K562 (cell line): ENCODE data around the gene JPH4. TPM values are rescaled to one million over a fixed set of nuclear protein-coding genes. Genes with fewer than 3 reads are reported as not detected.

Experiments
- BHLHE40 ChIP-seq: IDR thresholded peaks from 2 replicates; pipeline ENCODE4 v1.6.1; 2011; ENCODE audit warnings: low read length, improper control_type of control experiment
- BRD4 ChIP-seq: fragments of 200-600 bp; sonication (generic); IDR thresholded peaks from 2 replicates; pipeline ENCODE4 v1.6.1; 2017; ENCODE audit warnings: inconsistent platforms
- HOMEZ ChIP-seq: fragments of 250-450 bp; sonication (Bioruptor Pico); IDR thresholded peaks from 2 replicates; pipeline ENCODE4 v1.4.0; 2020; ENCODE audit warnings: mild to moderate bottlenecking, moderate library complexity
- ID3 ChIP-seq, 2 experiments: fragments of 250-450 bp in 1 of 2; fragments of 450-650 bp in 1 of 2; sonication (Bioruptor Pico) in 1 of 2; IDR thresholded peaks; 2 replicates each; pipeline versions ENCODE4 v1.6.1 to v1.8.0; 2016 to 2021; ENCODE audit warnings: mild to moderate bottlenecking in 2 of 2, moderate library complexity in 2 of 2, missing compliant biosample characterization in 1 of 2, missing genetic modification characterization in 1 of 2
- KAT8 ChIP-seq: fragments of 450-650 bp; IDR thresholded peaks from 2 replicates; pipeline ENCODE4 v1.6.1; 2016; ENCODE audit warnings: low read depth, mild to moderate bottlenecking
- NUFIP1 ChIP-seq: fragments of 450-650 bp; IDR thresholded peaks from 2 replicates; pipeline ENCODE4 v1.6.1; 2018; ENCODE audit not compliant: partially characterized antibody
- RREB1 ChIP-seq: fragments of 250-450 bp; sonication (Bioruptor Pico); IDR thresholded peaks from 2 replicates; pipeline ENCODE4 v1.4.0; 2020
- RUNX1 ChIP-seq: sonication (generic); IDR thresholded peaks from 2 replicates; pipeline ENCODE4 v1.6.1; 2016; ENCODE audit warnings: antibody characterized with exemption, low read depth
- SMAD3 ChIP-seq: fragments of 450-650 bp; formaldehyde crosslinking; conservative IDR thresholded peaks from 2 replicates; pipeline ENCODE4 v1.4.0; 2020; ENCODE audit warnings: mild to moderate bottlenecking
- SREBF2 ChIP-seq: sonication (generic); formaldehyde crosslinking; IDR thresholded peaks from 2 replicates; pipeline ENCODE4 v1.4.0; 2020; ENCODE audit warnings: mild to moderate bottlenecking, missing genetic modification reagents
- TEAD4 ChIP-seq, 2 experiments: sonication (generic) in 1 of 2; formaldehyde crosslinking in 1 of 2; IDR thresholded peaks; 2 replicates each; pipeline versions ENCODE4 v1.6.1 to v1.8.0; 2012 to 2022; ENCODE audit warnings: borderline replicate concordance in 1 of 2, inconsistent platforms in 1 of 2, low read length in 1 of 2, mild to moderate bottlenecking in 1 of 2, missing genetic modification reagents in 1 of 2
- TFE3 ChIP-seq: fragments of 450-650 bp; formaldehyde crosslinking; IDR thresholded peaks from 2 replicates; pipeline ENCODE4 v1.4.0; 2020; ENCODE audit warnings: mild to moderate bottlenecking, mixed read lengths
- YY1 ChIP-seq, 3 experiments: IDR thresholded peaks; 2 replicates each; pipeline ENCODE4 v1.6.1; 2011; ENCODE audit warnings: low read length in 2 of 3, mild to moderate bottlenecking in 2 of 3, moderate library complexity in 2 of 3, borderline replicate concordance in 1 of 3, control low read depth in 1 of 3, low read depth in 1 of 3; ENCODE audit not compliant: insufficient read depth in 3 of 3, insufficient replicate concordance in 2 of 3, control insufficient read depth in 1 of 3, insufficient read length in 1 of 3; ENCODE audit errors: extremely low read depth in 1 of 3
- ZFX ChIP-seq: sonication (generic); formaldehyde crosslinking; IDR thresholded peaks from 2 replicates; pipeline ENCODE4 v1.8.0; 2022; ENCODE audit warnings: mild to moderate bottlenecking, missing genetic modification reagents, moderate library complexity
- ZNF589 ChIP-seq: fragments of 200-800 bp; sonication (Bioruptor generic); IDR thresholded peaks from 2 replicates; pipeline ENCODE4 v1.6.1; 2016; ENCODE audit warnings: low read depth, missing genetic modification characterization, missing compliant biosample characterization
- polyA plus RNA-seq, 8 experiments: library from polyadenylated mRNA; depleted of rRNA in 4 of 8; stranded (reverse) in 5 of 8; unstranded in 3 of 8; fragments of >200 nt; fragmentation: Nextera tagmentation in 2 of 8; fragmentation: Illumina TruSeq in 1 of 8; extraction: Ambion mirVana in 2 of 8; extraction: Trizol in 1 of 8; gene quantifications; 2 replicates each; pipeline versions ENCODE4 v1.2.1 to v1.2.3, GENCODE V29; 2011 to 2014; ENCODE audit warnings: inconsistent platforms in 1 of 8, missing spikeins in 1 of 8
- total RNA-seq, 7 experiments: library from RNA; depleted of rRNA in 6 of 7; stranded (reverse); fragments of >200 nt in 6 of 7; fragmentation: Illumina TruSeq in 2 of 7; extraction: Trizol in 2 of 7; gene quantifications; 2 replicates each; pipeline versions ENCODE4 v1.2.1 to v1.2.3, GENCODE V29; 2011 to 2021; ENCODE audit warnings: low replicate concordance in 1 of 7

Gene JPH4
- total and polyA plus RNA-seq, 9 of the 15 experiments (the other 6 are each of a cell fraction or from before 2014, with no cell fraction given): 0.04 to 0.13 (median 0.06) TPM; not detected in 5

GRCh38 chr14:23555882-23556699 is 22.5 kb downstream of the JPH4 start, which contains the start of gene THTPA (continued):
- TF ChIP-seq TFE3 (CRISPR knock-in tag): no peak
- no peak for TF ChIP-seq TEAD4 (IDR thresholded peaks at IDR 0.05; ENCODE audit: low read length)
- no peak for TF ChIP-seq TEAD4 (CRISPR knock-in tag; IDR thresholded peaks at IDR 0.05; ENCODE audit: borderline replicate concordance)
- no peak for TF ChIP-seq RREB1 (CRISPR knock-in tag)
- TF ChIP-seq YY1 (IDR thresholded peaks at IDR 0.05; ENCODE audit: borderline replicate concordance in 1 of 3, control insufficient read depth in 1 of 3, extremely low read depth in 1 of 3, insufficient read depth in 3 of 3, insufficient read length in 1 of 3, insufficient replicate concordance in 2 of 3, low read depth in 1 of 3, low read length in 2 of 3): peak; percentile 66 to 91 (median 89)
- no peak for TF ChIP-seq BHLHE40
- no peak for TF ChIP-seq BRD4
- TF ChIP-seq ZFX: peak; percentile 93
- TF ChIP-seq ID3 (CRISPR knock-in tag; IDR thresholded peaks at IDR 0.05): no peak
- 0 out of 2 replicates have a peak, but pooled peaks have one; percentile 28 for TF ChIP-seq ID3 (tag; IDR thresholded peaks at IDR 0.05)
- 0 out of 2 replicates have a peak, but pooled peaks have one; percentile 27 for TF ChIP-seq SMAD3 (CRISPR knock-in tag)
- no peak for TF ChIP-seq RUNX1
- no peak for TF ChIP-seq SREBF2 (CRISPR knock-in tag)
- TF ChIP-seq NUFIP1: no peak
- TF ChIP-seq ZNF589: no peak
- TF ChIP-seq KAT8: no peak
- TF ChIP-seq HOMEZ (CRISPR knock-in tag): no peak
